Measurements from ENCODE around the gene SMIM24. TPM values are rescaled to one million over a fixed set of nuclear protein-coding genes. Genes with fewer than 3 reads are reported as not detected.

Gene SMIM24
- total and polyA plus RNA-seq, 4 donors: 0.10 to 0.22 (median 0.15) TPM; not detected in 1

GRCh38 chr19:3503036-3503572, 22.8 kb upstream of the SMIM24 start:
- no peak overlapping the region for H3K4me3 ChIP-seq
- no peaks in the 10 kb centered on the region for H3K36me3 ChIP-seq (ENCODE audit: control insufficient read depth in 4 of 4, insufficient read depth in 4 of 4, low read length in 4 of 4)
- H3K4me1 ChIP-seq (ENCODE audit: control insufficient read depth in 5 of 5, insufficient read depth in 5 of 5, low read length in 5 of 5): peaks cover 3 to 23% (median 9%) of the 10 kb centered on the region in 5 donors
- TF ChIP-seq, protein P1, sequence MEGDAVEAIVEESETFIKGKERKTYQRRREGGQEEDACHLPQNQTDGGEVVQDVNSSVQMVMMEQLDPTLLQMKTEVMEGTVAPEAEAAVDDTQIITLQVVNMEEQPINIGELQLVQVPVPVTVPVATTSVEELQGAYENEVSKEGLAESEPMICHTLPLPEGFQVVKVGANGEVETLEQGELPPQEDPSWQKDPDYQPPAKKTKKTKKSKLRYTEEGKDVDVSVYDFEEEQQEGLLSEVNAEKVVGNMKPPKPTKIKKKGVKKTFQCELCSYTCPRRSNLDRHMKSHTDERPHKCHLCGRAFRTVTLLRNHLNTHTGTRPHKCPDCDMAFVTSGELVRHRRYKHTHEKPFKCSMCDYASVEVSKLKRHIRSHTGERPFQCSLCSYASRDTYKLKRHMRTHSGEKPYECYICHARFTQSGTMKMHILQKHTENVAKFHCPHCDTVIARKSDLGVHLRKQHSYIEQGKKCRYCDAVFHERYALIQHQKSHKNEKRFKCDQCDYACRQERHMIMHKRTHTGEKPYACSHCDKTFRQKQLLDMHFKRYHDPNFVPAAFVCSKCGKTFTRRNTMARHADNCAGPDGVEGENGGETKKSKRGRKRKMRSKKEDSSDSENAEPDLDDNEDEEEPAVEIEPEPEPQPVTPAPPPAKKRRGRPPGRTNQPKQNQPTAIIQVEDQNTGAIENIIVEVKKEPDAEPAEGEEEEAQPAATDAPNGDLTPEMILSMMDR (IDR thresholded peaks at IDR 0.05; ENCODE audit: control extremely low read depth, extremely low read depth): no peak
- H3K9me3 ChIP-seq (ENCODE audit: control insufficient read depth in 4 of 4, insufficient read depth in 3 of 4, low read length in 3 of 4): no peaks in the 10 kb centered on the region
- no peak for DNase-seq
- H3K27ac ChIP-seq (ENCODE audit: low read depth in 1 of 2, low read length in 1 of 2): no peak overlapping the region
- H3K9ac ChIP-seq (ENCODE audit: insufficient read depth in 1 of 2, low read length in 2 of 2): no peak overlapping the region
- WGBS, 2 donors: 78 to 80% methylated on average over 13 of the region's 13 CpGs
- H3K27me3 ChIP-seq (ENCODE audit: control insufficient read depth in 3 of 3, insufficient read depth in 3 of 3, low read length in 2 of 3): no peaks in the 10 kb centered on the region
- ATAC-seq (ENCODE audit: insufficient read depth, low FRiP score): no peak

DNA sequence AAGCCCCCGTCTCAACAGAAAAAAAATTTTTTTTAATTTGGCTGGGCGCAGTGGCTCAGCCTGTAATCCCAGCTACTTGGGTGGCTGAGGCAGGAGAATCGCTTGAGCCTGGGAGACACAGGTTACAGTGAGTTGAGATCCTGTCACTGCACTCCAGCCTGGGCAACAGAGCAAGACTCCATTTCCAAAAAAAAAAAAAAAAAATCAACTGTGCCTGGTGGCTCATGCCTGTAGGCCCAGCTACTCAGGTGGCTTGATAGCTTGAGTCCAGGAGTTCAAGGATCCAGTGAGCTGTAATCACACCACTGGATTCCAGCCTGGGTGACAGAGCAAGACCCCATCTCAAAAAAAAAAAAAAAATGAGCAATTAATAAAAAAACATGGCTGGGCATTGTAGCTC, 21.5 kb upstream of the SMIM24 start:
- no peak for ATAC-seq (ENCODE audit: insufficient read depth, low FRiP score)
- peaks cover 0 to 1% (median 0%) of the 10 kb centered on the region in 4 donors for H3K9me3 ChIP-seq (ENCODE audit: control insufficient read depth in 4 of 4, insufficient read depth in 3 of 4, low read length in 3 of 4)
- 89 to 97% methylated on average over 3 of the region's 3 CpGs for WGBS, 2 donors
- H3K27me3 ChIP-seq (ENCODE audit: control insufficient read depth in 3 of 3, insufficient read depth in 3 of 3, low read length in 2 of 3): no peaks in the 10 kb centered on the region
- TF ChIP-seq, protein P1 (IDR thresholded peaks at IDR 0.05; ENCODE audit: control extremely low read depth, extremely low read depth): no peak
- H3K36me3 ChIP-seq (ENCODE audit: control insufficient read depth in 4 of 4, insufficient read depth in 4 of 4, low read length in 4 of 4): peaks cover 0 to 5% (median under 1%) of the 10 kb centered on the region in 4 donors
- H3K4me3 ChIP-seq: no peak overlapping the region
- no peak for DNase-seq
- no peak overlapping the region for H3K27ac ChIP-seq (ENCODE audit: low read depth in 1 of 2, low read length in 1 of 2)
- H3K9ac ChIP-seq (ENCODE audit: insufficient read depth in 1 of 2, low read length in 2 of 2): no peak overlapping the region
- H3K4me1 ChIP-seq (ENCODE audit: control insufficient read depth in 5 of 5, insufficient read depth in 5 of 5, low read length in 5 of 5): peaks cover 0 to 15% (median 4%) of the 10 kb centered on the region in 5 donors

GRCh38 chr19:3500429-3501101, 20.2 kb upstream of the SMIM24 start, which contains the start of gene DOHH:
Gene DOHH (minus strand): TSS chr19:3500674. CDS start chr19:3496814, 3,860 bp downstream.
- H3K4me3 ChIP-seq: peak within 1 kb of the TSS; percentile 74
- WGBS, 2 donors: 0 to 1% methylated on average over 47 to 52 of the region's 52 CpGs
- DNase-seq (peak; percentile 98 to 99 (median 98)), ATAC-seq (ENCODE audit: insufficient read depth, low FRiP score) (peak; percentile 88)
- H3K27me3 ChIP-seq (ENCODE audit: control insufficient read depth in 3 of 3, insufficient read depth in 3 of 3, low read length in 2 of 3): no peaks in the 10 kb centered on the region
- H3K9ac ChIP-seq (ENCODE audit: insufficient read depth in 1 of 2, low read length in 2 of 2): peak within 1 kb of the TSS; percentile 92 to 99
- peak within 1 kb of the TSS; percentile 71 to 92 for H3K27ac ChIP-seq (ENCODE audit: low read depth in 1 of 2, low read length in 1 of 2)
- TF ChIP-seq, protein P1 (IDR thresholded peaks at IDR 0.05; ENCODE audit: control extremely low read depth, extremely low read depth): no peak
- peaks cover 0 to 12% (median 8%) of the 10 kb centered on the region in 4 donors for H3K36me3 ChIP-seq (ENCODE audit: control insufficient read depth in 4 of 4, insufficient read depth in 4 of 4, low read length in 4 of 4)
- H3K9me3 ChIP-seq (ENCODE audit: control insufficient read depth in 4 of 4, insufficient read depth in 3 of 4, low read length in 3 of 4): peaks cover 0 to 3% (median 0%) of the 10 kb centered on the region in 4 donors
- peaks cover 0 to 13% (median 4%) of the 10 kb centered on the region in 5 donors for H3K4me1 ChIP-seq (ENCODE audit: control insufficient read depth in 5 of 5, insufficient read depth in 5 of 5, low read length in 5 of 5)

Measured in lung (tissue), 12 donors.